ENCODE results near the gene GYG2. TPM values are rescaled to one million over a fixed set of nuclear protein-coding genes. Genes with fewer than 3 reads are reported as not detected.

The GYG2 gene
- total RNA-seq, 1 donor from 2014 or later, result 4.5 TPM

DNA sequence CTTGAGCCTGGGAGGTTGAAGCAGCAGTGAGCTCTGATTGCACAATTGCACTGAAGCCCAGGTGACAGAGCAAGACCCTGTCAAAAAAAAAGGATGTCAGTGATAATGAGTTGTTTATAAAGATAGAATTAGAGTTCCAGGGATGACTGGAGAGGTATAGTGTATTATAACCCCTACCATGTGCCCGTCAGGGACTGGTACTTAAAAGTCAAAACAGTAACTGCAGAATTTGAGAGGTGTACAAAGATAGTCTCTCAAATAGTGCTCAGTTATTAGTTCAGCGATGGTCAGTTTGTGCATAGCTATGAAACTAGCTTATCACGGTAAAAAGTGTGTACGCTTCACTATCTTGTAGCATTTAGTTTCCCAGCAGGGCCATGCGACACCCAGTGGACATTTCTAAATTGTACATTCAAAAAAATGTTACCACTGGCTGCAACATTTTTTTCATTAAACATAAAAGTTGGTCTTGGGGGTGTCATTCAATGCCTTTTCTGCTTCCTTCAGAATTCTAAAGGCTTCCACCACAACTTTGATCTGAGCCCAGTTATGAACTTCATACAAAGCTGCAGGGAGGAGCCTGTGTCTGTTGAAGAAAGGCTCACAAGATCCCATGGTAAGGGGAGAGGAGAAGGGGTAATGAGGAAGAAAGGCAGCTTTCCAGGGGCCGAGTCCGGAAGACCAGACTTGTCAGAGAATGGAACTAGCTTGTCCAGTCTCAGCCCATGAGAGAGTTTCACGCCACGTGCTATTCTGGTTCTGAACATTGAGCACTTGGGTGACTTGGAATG is 9.2 kb upstream of the GYG2 start:
- DNase-seq (ENCODE audit: low spot score), result no peak
- H3K27ac Mint-ChIP-seq (ENCODE audit: unreplicated experiment), result no peak overlapping the region
- H3K4me1 Mint-ChIP-seq (ENCODE audit: unreplicated experiment), result no peaks in the 10 kb centered on the region
- H3K4me3 Mint-ChIP-seq (ENCODE audit: unreplicated experiment), result no peak overlapping the region
- TF ChIP-seq, protein P1, sequence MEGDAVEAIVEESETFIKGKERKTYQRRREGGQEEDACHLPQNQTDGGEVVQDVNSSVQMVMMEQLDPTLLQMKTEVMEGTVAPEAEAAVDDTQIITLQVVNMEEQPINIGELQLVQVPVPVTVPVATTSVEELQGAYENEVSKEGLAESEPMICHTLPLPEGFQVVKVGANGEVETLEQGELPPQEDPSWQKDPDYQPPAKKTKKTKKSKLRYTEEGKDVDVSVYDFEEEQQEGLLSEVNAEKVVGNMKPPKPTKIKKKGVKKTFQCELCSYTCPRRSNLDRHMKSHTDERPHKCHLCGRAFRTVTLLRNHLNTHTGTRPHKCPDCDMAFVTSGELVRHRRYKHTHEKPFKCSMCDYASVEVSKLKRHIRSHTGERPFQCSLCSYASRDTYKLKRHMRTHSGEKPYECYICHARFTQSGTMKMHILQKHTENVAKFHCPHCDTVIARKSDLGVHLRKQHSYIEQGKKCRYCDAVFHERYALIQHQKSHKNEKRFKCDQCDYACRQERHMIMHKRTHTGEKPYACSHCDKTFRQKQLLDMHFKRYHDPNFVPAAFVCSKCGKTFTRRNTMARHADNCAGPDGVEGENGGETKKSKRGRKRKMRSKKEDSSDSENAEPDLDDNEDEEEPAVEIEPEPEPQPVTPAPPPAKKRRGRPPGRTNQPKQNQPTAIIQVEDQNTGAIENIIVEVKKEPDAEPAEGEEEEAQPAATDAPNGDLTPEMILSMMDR (IDR thresholded peaks at IDR 0.05; ENCODE audit: unreplicated experiment), result no peak
- no peaks in the 10 kb centered on the region for H3K9me3 Mint-ChIP-seq (ENCODE audit: unreplicated experiment)
- H3K27me3 Mint-ChIP-seq (ENCODE audit: unreplicated experiment), result peaks cover under 1% of the 10 kb centered on the region
- no peaks in the 10 kb centered on the region for H3K36me3 Mint-ChIP-seq (ENCODE audit: low read depth, unreplicated experiment)

DNA sequence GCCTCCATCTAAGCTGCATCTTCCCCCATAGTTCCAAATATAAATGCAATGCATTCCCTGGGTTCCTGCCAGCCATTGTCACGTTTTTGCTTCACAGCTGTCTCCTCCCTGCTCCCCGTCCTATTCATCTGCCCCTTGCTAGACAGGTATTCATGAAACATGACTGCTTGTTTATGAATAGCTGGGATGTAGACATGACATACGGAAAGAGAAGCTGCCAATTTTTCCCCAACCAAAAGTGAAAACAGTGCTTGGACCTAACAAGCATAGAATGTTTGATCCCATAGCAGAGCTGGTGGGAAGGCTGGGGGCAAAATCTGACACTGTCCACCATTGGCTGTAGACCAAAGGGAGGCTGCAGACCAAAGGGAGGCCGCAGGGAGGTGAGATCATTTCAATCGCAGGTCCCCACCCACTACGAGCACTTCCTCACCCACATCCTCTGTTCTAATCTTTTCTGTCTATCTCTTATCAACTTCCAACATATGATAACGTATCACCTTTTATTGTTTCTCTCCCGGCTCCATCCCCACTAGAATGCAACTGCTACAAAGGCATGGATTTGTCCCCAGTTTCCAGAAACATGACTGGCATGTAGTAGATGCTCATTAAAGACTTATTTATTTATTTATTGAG is 8.5 kb upstream of the GYG2 start:
- no peak for DNase-seq (ENCODE audit: low spot score)
- H3K4me1 Mint-ChIP-seq (ENCODE audit: unreplicated experiment), result no peaks in the 10 kb centered on the region
- H3K9me3 Mint-ChIP-seq (ENCODE audit: unreplicated experiment), result no peaks in the 10 kb centered on the region
- H3K27ac Mint-ChIP-seq (ENCODE audit: unreplicated experiment), result no peak overlapping the region
- H3K4me3 Mint-ChIP-seq (ENCODE audit: unreplicated experiment), result no peak overlapping the region
- TF ChIP-seq, protein P1 (IDR thresholded peaks at IDR 0.05; ENCODE audit: unreplicated experiment), result no peak
- H3K36me3 Mint-ChIP-seq (ENCODE audit: low read depth, unreplicated experiment), result no peaks in the 10 kb centered on the region
- no peaks in the 10 kb centered on the region for H3K27me3 Mint-ChIP-seq (ENCODE audit: unreplicated experiment)

DNA sequence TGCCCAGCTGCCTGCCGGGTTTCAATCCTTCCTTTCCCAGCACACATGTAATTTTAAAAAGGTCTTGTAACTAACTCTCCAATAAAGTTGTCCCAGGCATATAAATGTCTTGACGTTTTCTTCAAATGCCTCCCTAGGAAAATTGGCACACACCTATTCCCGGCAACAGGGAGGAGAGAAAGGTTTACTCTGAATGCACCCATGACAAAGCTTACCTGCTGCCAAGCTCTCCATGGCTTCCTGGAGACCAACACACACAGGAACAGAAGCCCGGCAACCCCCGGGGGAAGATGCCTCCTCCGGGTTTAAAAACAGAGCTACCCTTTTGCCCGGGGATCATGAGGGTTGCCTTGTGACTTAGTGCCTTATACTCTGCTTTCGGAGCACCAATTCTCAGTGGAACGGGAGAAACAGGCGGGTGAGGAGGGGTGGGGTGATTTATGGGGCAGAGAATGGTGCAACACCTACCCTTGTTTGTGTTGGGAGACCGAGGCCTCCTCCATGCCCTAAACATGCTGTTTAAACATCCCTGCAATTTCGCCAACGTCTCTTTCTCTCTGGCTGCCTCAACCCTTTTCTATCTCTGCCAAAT is 4.8 kb upstream of the GYG2 start:
- Mint-ChIP-seq H3K4me3 (ENCODE audit: unreplicated experiment) (no peak overlapping the region), H3K27ac (ENCODE audit: unreplicated experiment) (no peak overlapping the region), H3K36me3 (ENCODE audit: low read depth, unreplicated experiment) (no peaks in the 10 kb centered on the region), H3K27me3 (ENCODE audit: unreplicated experiment) (no peaks in the 10 kb centered on the region), H3K4me1 (ENCODE audit: unreplicated experiment) (no peaks in the 10 kb centered on the region), H3K9me3 (ENCODE audit: unreplicated experiment) (no peaks in the 10 kb centered on the region)
- TF ChIP-seq, protein P1 (IDR thresholded peaks at IDR 0.05; ENCODE audit: unreplicated experiment), result no peak
- DNase-seq (ENCODE audit: low spot score), result no peak

DNA sequence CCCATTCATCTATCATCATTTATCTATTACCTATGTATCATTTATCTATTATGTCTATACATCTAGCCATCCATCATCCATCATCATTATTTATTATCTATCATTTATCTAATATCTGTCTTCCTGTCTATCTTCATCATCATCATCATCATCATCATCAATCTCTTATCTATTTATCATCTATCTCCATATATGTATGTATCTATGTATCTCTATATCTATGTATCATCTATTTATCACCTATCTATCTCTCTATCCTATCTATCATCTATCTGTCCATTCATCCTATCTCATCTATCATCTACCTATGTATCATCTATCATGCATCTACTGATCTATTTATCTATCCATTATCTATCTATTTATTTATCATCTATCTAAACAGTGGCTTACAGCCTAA is 3.8 kb upstream of the GYG2 start:
- no peak overlapping the region for H3K27ac Mint-ChIP-seq (ENCODE audit: unreplicated experiment)
- H3K9me3 Mint-ChIP-seq (ENCODE audit: unreplicated experiment), result no peaks in the 10 kb centered on the region
- TF ChIP-seq, protein P1 (IDR thresholded peaks at IDR 0.05; ENCODE audit: unreplicated experiment), result no peak
- no peaks in the 10 kb centered on the region for H3K4me1 Mint-ChIP-seq (ENCODE audit: unreplicated experiment)
- H3K4me3 Mint-ChIP-seq (ENCODE audit: unreplicated experiment), result no peak overlapping the region
- H3K36me3 Mint-ChIP-seq (ENCODE audit: low read depth, unreplicated experiment), result no peaks in the 10 kb centered on the region
- no peaks in the 10 kb centered on the region for H3K27me3 Mint-ChIP-seq (ENCODE audit: unreplicated experiment)
- DNase-seq (ENCODE audit: low spot score), result no peak

DNA sequence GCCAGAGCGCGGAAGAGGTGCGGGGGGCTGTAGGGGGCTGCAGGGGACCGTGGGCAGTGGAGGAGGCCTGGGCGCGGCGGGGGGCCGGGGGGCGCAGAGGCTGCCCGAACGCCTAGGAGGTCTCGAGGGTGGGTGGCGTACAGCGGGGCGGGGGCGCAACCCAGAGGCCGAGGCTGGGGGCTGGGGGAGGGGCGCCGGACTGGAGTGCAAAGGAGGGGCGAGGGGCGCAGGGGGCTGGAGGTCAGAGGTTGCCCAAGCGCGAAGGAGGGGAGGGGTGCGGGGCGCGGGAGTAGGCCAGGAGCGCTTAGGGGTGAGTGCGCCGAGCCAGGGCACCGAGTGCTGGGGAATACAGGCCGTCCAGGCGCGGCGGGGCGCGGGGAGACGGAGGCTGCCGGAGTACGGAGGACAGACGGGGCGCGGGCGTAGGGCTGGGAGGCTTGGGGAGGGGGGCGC is 255 bp downstream of the GYG2 start:
- no peak overlapping the region for H3K27ac Mint-ChIP-seq (ENCODE audit: unreplicated experiment)
- H3K36me3 Mint-ChIP-seq (ENCODE audit: low read depth, unreplicated experiment), result no peaks in the 10 kb centered on the region
- H3K27me3 Mint-ChIP-seq (ENCODE audit: unreplicated experiment), result peaks cover 1% of the 10 kb centered on the region
- H3K4me3 Mint-ChIP-seq (ENCODE audit: unreplicated experiment), result no peak overlapping the region
- no peaks in the 10 kb centered on the region for H3K4me1 Mint-ChIP-seq (ENCODE audit: unreplicated experiment)
- DNase-seq (ENCODE audit: low spot score), result no peak
- TF ChIP-seq, protein P1 (IDR thresholded peaks at IDR 0.05; ENCODE audit: unreplicated experiment), result no peak
- H3K9me3 Mint-ChIP-seq (ENCODE audit: unreplicated experiment), result no peaks in the 10 kb centered on the region
